Measurements from ENCODE around the gene OMP. TPM values are rescaled to one million over a fixed set of nuclear protein-coding genes. Genes with fewer than 3 reads are reported as not detected.

The OMP gene
- total and polyA plus RNA-seq, 2 donors (not counting 3 experiments of a cell fraction or from before 2014, with no cell fraction given): 0.80 TPM; not detected in 1

DNA sequence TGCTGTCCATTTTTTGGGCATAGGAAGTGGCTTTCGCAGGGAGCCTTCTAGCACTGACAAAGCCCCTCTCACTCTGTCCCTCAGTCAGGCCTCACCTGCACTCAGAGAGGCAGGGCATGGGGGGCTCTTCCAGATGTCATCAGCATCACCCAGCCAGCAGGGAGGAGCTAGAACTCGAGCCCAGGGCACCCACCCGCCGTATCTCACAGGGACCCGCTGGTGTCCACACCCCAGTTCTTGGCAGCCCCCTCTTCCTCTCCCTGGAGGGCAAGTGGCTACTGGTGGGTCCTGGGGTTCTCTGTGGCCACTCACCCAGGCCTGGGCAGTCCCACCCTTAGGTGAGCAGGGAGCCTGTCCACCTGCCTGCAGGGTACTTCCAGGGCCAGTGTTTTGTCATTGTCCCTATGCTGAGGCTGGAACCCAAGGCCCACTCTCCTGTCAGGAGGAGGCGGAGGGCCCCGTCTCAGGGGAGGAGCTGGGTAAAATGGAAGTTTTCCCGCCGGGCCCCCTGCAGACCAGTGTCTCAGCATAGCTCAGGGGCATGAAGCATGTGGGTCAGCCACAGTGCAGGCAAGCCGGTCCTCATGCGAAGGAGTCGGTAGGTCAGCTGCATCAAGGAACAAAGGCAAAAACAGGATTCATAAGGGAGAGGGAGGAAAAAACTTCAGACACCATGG, 47.2 kb downstream of the OMP start:
- Histone ChIP-seq H3K9ac (replicated peaks; ENCODE audit: extremely low read depth, insufficient read depth, low read length) (no peak overlapping the region), H3K27ac (ENCODE audit: insufficient read depth, low read depth, low read length) (no peak overlapping the region), H4K20me1 (replicated peaks; ENCODE audit: control insufficient read depth, extremely low read depth, insufficient read depth, low read length) (no peaks in the 10 kb centered on the region), H3K4me1 (ENCODE audit: control insufficient read depth, extremely low read depth, insufficient read depth, low read length) (no peaks in the 10 kb centered on the region), H3K9me3 (replicated peaks; ENCODE audit: control insufficient read depth, insufficient read depth, low read length) (no peaks in the 10 kb centered on the region), H3K27me3 (ENCODE audit: control insufficient read depth in 2 of 2, insufficient read depth in 2 of 2, low read length in 2 of 2) (peaks cover 0 to 3% of the 10 kb centered on the region in 2 experiments), H3K9me1 (replicated peaks; ENCODE audit: control insufficient read depth, extremely low read depth, insufficient read depth, low read length) (no peaks in the 10 kb centered on the region), H3K79me2 (ENCODE audit: control insufficient read depth, insufficient read depth, low read length) (no peaks in the 10 kb centered on the region), H3K4me2 (ENCODE audit: insufficient read depth, low read length) (no peak overlapping the region), H3K4me3 (replicated peaks in 1 of 3; ENCODE audit: insufficient read depth in 1 of 3, low read depth in 1 of 3, low read length in 3 of 3) (no peak overlapping the region), H2AFZ (ENCODE audit: low read depth, low read length) (no peak overlapping the region), H3K36me3 (ENCODE audit: control insufficient read depth in 2 of 2, extremely low read depth in 1 of 2, insufficient read depth in 2 of 2, low read length in 2 of 2) (no peaks in the 10 kb centered on the region)
- ChIA-PET CTCF (interaction anchor here (0.9 to 1.7 kb wide), 4 partner anchors 8 to 470 kb away, joined by 3 to 11 read pairs (median 3); no protein-coding TSS in a partner anchor), POLR2A (no interaction called here)
- dilution Hi-C loops (cut with MboI; ENCODE audit: extremely low pct_ligation_motif_present, low sequenced_read_pairs): no loop called here
- FAIRE-seq (no peak), DNase-seq (ENCODE audit: low read depth, low spot score) (no peak)
- intact Hi-C loops (cut with micrococcal nuclease): no loop called here
- no TSS peak for BruUV-seq (replicated peaks)
- no peak for TF ChIP-seq GATA2 (IDR thresholded peaks at IDR 0.05; ENCODE audit: insufficient read depth, insufficient read length, low read depth, low read length)
- no peak for TF ChIP-seq JUN (IDR thresholded peaks at IDR 0.05; ENCODE audit: borderline replicate concordance, insufficient read depth, insufficient read length, low read depth)
- no peak for TF ChIP-seq MAX (IDR thresholded peaks at IDR 0.05; ENCODE audit: insufficient read depth, insufficient read length)
- TF ChIP-seq MYC (IDR thresholded peaks at IDR 0.05; ENCODE audit: low read depth, low read length): no peak
- no peak for TF ChIP-seq POLR2A (IDR thresholded peaks at IDR 0.05; ENCODE audit: low read depth, low read length)
- TF ChIP-seq, protein P1, sequence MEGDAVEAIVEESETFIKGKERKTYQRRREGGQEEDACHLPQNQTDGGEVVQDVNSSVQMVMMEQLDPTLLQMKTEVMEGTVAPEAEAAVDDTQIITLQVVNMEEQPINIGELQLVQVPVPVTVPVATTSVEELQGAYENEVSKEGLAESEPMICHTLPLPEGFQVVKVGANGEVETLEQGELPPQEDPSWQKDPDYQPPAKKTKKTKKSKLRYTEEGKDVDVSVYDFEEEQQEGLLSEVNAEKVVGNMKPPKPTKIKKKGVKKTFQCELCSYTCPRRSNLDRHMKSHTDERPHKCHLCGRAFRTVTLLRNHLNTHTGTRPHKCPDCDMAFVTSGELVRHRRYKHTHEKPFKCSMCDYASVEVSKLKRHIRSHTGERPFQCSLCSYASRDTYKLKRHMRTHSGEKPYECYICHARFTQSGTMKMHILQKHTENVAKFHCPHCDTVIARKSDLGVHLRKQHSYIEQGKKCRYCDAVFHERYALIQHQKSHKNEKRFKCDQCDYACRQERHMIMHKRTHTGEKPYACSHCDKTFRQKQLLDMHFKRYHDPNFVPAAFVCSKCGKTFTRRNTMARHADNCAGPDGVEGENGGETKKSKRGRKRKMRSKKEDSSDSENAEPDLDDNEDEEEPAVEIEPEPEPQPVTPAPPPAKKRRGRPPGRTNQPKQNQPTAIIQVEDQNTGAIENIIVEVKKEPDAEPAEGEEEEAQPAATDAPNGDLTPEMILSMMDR (IDR thresholded peaks at IDR 0.05; ENCODE audit: extremely low read depth in 1 of 2, insufficient read depth in 1 of 2, low read depth in 1 of 2, low read length in 2 of 2): no peak
- TF ChIP-seq POLR2AphosphoS5 (IDR thresholded peaks at IDR 0.05; ENCODE audit: insufficient read depth, low read depth, low read length): no peak
- no peak for TF ChIP-seq EZH2 (IDR thresholded peaks at IDR 0.05; ENCODE audit: borderline replicate concordance, low read depth, low read length, severe bottlenecking)
- no peak for TF ChIP-seq FOS (IDR thresholded peaks at IDR 0.05; ENCODE audit: borderline replicate concordance, insufficient read depth, low read length)

Data from endothelial cell of umbilical vein (primary cell).